H9 (cell line): ENCODE data around the gene DTNB. TPM values are rescaled to one million over a fixed set of nuclear protein-coding genes. Genes with fewer than 3 reads are reported as not detected.
A peak's percentile ranks its signal among the peaks of the same experiment; 100 is the strongest.

Experiments
- DNase-seq: peaks from one replicate; pipeline ENCODE4 v3.0.0-alpha.2; 2017
- H2AFZ ChIP-seq: one replicate; pipeline ENCODE4 v1.6.1; 2013; ENCODE audit warnings: mild to moderate bottlenecking, low read length, control low read depth, moderate library complexity
- H2AK5ac ChIP-seq: 2 replicates; pipeline ENCODE4 v1.6.1; 2013; ENCODE audit warnings: low read length, control low read depth, mixed read lengths; ENCODE audit not compliant: insufficient read length
- H2BK120ac ChIP-seq: one replicate; pipeline ENCODE4 v1.6.1; 2013; ENCODE audit warnings: low read depth, mild to moderate bottlenecking, low read length, control low read depth, inconsistent platforms; ENCODE audit not compliant: poor library complexity, severe bottlenecking
- H2BK12ac ChIP-seq: 2 replicates; pipeline ENCODE4 v1.6.1; 2013; ENCODE audit warnings: low read length, control low read depth, mixed read lengths, low read depth; ENCODE audit not compliant: insufficient read length
- H2BK15ac ChIP-seq: 2 replicates; pipeline ENCODE4 v1.6.1; 2013; ENCODE audit warnings: low read depth, low read length, control low read depth
- H2BK20ac ChIP-seq: one replicate; pipeline ENCODE4 v1.6.1; 2013; ENCODE audit warnings: low read depth, mild to moderate bottlenecking, low read length, control low read depth, inconsistent platforms; ENCODE audit not compliant: poor library complexity, severe bottlenecking
- H2BK5ac ChIP-seq: 2 replicates; pipeline ENCODE4 v1.6.1; 2013; ENCODE audit warnings: low read length, control low read depth, mixed read lengths; ENCODE audit not compliant: insufficient read length
- H3K14ac ChIP-seq: 2 replicates; pipeline ENCODE4 v1.6.1; 2013; ENCODE audit warnings: low read length, control low read depth; ENCODE audit not compliant: insufficient read depth
- H3K18ac ChIP-seq: 2 replicates; pipeline ENCODE4 v1.6.1; 2013; ENCODE audit warnings: low read depth, mild to moderate bottlenecking, mixed read lengths, low read length, control low read depth; ENCODE audit not compliant: insufficient read length
- H3K23ac ChIP-seq: 2 replicates; pipeline ENCODE4 v1.6.1; 2013; ENCODE audit warnings: low read length, control low read depth, mixed read lengths, low read depth; ENCODE audit not compliant: insufficient read length
- H3K23me2 ChIP-seq: 2 replicates; pipeline ENCODE4 v1.6.1; 2013; ENCODE audit warnings: low read depth, mild to moderate bottlenecking, mixed read lengths, low read length, control low read depth; ENCODE audit not compliant: insufficient read length, poor library complexity, severe bottlenecking
- H3K27ac ChIP-seq: 2 replicates; pipeline ENCODE4 v1.5.1; 2013; ENCODE audit warnings: low read length, control low read depth, mixed read lengths, low read depth; ENCODE audit not compliant: insufficient read length
- H3K27me3 ChIP-seq: 2 replicates; pipeline ENCODE4 v1.6.1; 2013; ENCODE audit warnings: low read length, control low read depth, inconsistent platforms; ENCODE audit not compliant: insufficient read depth
- H3K4ac ChIP-seq: 2 replicates; pipeline ENCODE4 v1.6.1; 2013; ENCODE audit warnings: low read depth, mild to moderate bottlenecking, control low read depth, inconsistent platforms, low read length, moderate library complexity
- H3K4me1 ChIP-seq: 2 replicates; pipeline ENCODE4 v1.6.1; 2013; ENCODE audit warnings: low read length, control low read depth, inconsistent platforms; ENCODE audit not compliant: insufficient read depth
- H3K4me2 ChIP-seq: 2 replicates; pipeline ENCODE4 v1.6.1; 2013; ENCODE audit warnings: low read length, control low read depth, mixed read lengths; ENCODE audit not compliant: insufficient read length, insufficient read depth
- H3K56ac ChIP-seq: 2 replicates; pipeline ENCODE4 v1.6.1; 2013; ENCODE audit warnings: low read depth, mild to moderate bottlenecking, mixed read lengths, low read length, control low read depth; ENCODE audit not compliant: insufficient read length
- H3K79me1 ChIP-seq: 2 replicates; pipeline ENCODE4 v1.6.1; 2013; ENCODE audit warnings: low read depth, mild to moderate bottlenecking, moderate library complexity, low read length, control low read depth, inconsistent platforms; ENCODE audit not compliant: insufficient read depth, poor library complexity, severe bottlenecking
- H3K79me2 ChIP-seq: 2 replicates; pipeline ENCODE4 v1.6.1; 2013; ENCODE audit warnings: low read length, control low read depth, inconsistent platforms; ENCODE audit not compliant: insufficient read depth
- H3K9ac ChIP-seq: 2 replicates; pipeline ENCODE4 v1.6.1; 2013; ENCODE audit warnings: low read length, control low read depth, mixed read lengths; ENCODE audit not compliant: insufficient read length; ENCODE audit errors: extremely low read depth
- H3K9me3 ChIP-seq: one replicate; pipeline ENCODE4 v1.6.1; 2013; ENCODE audit warnings: low read depth, low read length, inconsistent platforms; ENCODE audit not compliant: control insufficient read depth
- H3T11ph ChIP-seq: one replicate; pipeline ENCODE4 v1.6.1; 2013; ENCODE audit warnings: mild to moderate bottlenecking, low read length, control low read depth, inconsistent platforms
- H4K20me1 ChIP-seq: one replicate; pipeline ENCODE4 v1.6.1; 2013; ENCODE audit not compliant: control insufficient read depth, insufficient read length, insufficient read depth
- H4K5ac ChIP-seq: 2 replicates; pipeline ENCODE4 v1.6.1; 2013; ENCODE audit warnings: low read depth, mild to moderate bottlenecking, mixed read lengths, low read length, control low read depth; ENCODE audit not compliant: insufficient read length
- H4K8ac ChIP-seq: replicated peaks from 2 replicates; pipeline ENCODE4 v1.6.1; 2013; ENCODE audit warnings: low read length, control low read depth, mixed read lengths, low read depth; ENCODE audit not compliant: insufficient read length
- H4K91ac ChIP-seq: 2 replicates; pipeline ENCODE4 v1.6.1; 2013; ENCODE audit warnings: low read depth, mild to moderate bottlenecking, moderate library complexity, mixed read lengths, low read length, control low read depth; ENCODE audit not compliant: insufficient read length
- H3K27ac Mint-ChIP-seq, 3 experiments: 2 replicates in 2 of 3; 3 replicates in 1 of 3; pipeline ENCODE4 v1.8.0; 2020 to 2021; ENCODE audit warnings: mixed read lengths in 3 of 3, mild to moderate bottlenecking in 1 of 3, moderate library complexity in 1 of 3
- H3K27me3 Mint-ChIP-seq: 2 replicates; pipeline ENCODE4 v1.8.0; 2021; ENCODE audit warnings: low read depth, mild to moderate bottlenecking, moderate library complexity, mixed read lengths
- H3K36me3 Mint-ChIP-seq, 3 experiments: 2 replicates in 2 of 3; 3 replicates in 1 of 3; pipeline ENCODE4 v1.8.0; 2020 to 2021; ENCODE audit warnings: low read depth in 3 of 3, mixed read lengths in 3 of 3; ENCODE audit not compliant: insufficient read depth in 1 of 3
- H3K4me1 Mint-ChIP-seq, 2 experiments: 2 replicates each; pipeline ENCODE4 v1.8.0; 2020; ENCODE audit warnings: mixed read lengths in 2 of 2
- H3K4me3 Mint-ChIP-seq, 2 experiments: 2 replicates in 1 of 2; 3 replicates in 1 of 2; pipeline ENCODE4 v1.8.0; 2020 to 2021; ENCODE audit warnings: mild to moderate bottlenecking in 2 of 2, mixed read lengths in 2 of 2, moderate library complexity in 1 of 2
- H3K9me3 Mint-ChIP-seq, 2 experiments: 2 replicates in 1 of 2; 3 replicates in 1 of 2; pipeline ENCODE4 v1.8.0; 2020; ENCODE audit warnings: mild to moderate bottlenecking in 2 of 2, mixed read lengths in 2 of 2, moderate library complexity in 1 of 2
- CTCF ChIP-seq: fragments of 200-600 bp; sonication (generic); conservative IDR thresholded peaks from 3 replicates; pipeline ENCODE4 v1.8.0; 2021; ENCODE audit warnings: antibody characterized with exemption, mild to moderate bottlenecking
- WGBS: extraction: QIAGEN DNeasy Blood & Tissue Kit; methylation state at CpG from one replicate; pipeline ENCODE4 v1.1.7; 2013; ENCODE audit warnings: missing lambda C conversion rate, low lambda C conversion rate, mixed read lengths; ENCODE audit not compliant: insufficient read length; ENCODE audit errors: extremely low coverage; 5-methylcytosine and 5-hydroxymethylcytosine counted together
- total RNA-seq: library from RNA; stranded (reverse); gene quantifications from 2 replicates; pipeline ENCODE4 v1.2.1, GENCODE V29; 2021

The DTNB gene
- total RNA-seq, 1 experiment from 2014 or later = 26.7 TPM

DNA sequence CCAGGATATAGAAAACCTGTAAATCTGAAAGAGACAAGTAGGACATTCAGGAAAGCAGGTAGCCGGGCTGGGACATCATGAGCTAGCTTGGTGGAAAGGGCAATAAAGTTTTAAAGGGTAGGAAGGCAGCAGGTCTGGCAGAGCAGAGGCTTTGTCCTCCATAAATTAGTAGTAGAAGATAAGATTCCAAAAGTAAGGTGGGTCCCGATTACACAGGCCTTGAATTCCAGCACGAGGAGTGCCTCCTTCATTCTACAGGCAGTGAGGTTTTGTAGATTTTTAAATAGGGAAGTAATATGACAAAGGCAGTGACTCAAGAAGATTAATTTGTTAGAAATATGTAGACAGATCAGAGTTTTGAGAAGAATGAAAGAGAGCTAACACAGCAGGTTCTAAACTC lies 160.7 kb downstream of the DTNB start:
- Histone ChIP-seq H4K8ac (no peak overlapping the region), H3K18ac (no peak overlapping the region), H3K9ac (no peak overlapping the region), H2AFZ (no peak overlapping the region), H2AK5ac (no peak overlapping the region), H4K91ac (no peak overlapping the region), H4K20me1 (no peaks in the 10 kb centered on the region), H3K14ac (no peak overlapping the region), H3K23ac (no peak overlapping the region), H3K79me2 (no peaks in the 10 kb centered on the region), H3K4me2 (no peak overlapping the region), H4K5ac (no peak overlapping the region), H3T11ph (no peak overlapping the region), H2BK5ac (no peak overlapping the region), H3K27me3 (no peaks in the 10 kb centered on the region), H3K23me2 (no peaks in the 10 kb centered on the region), H2BK15ac (no peak overlapping the region), H2BK12ac (no peak overlapping the region), H3K4ac (no peak overlapping the region), H3K27ac (no peak overlapping the region), H2BK120ac (no peak overlapping the region), H3K9me3 (no peaks in the 10 kb centered on the region), H3K79me1 (no peaks in the 10 kb centered on the region), H3K56ac (no peak overlapping the region), H2BK20ac (no peak overlapping the region), H3K4me1 (no peaks in the 10 kb centered on the region)
- peaks cover 0 to 2% (median 0%) of the 10 kb centered on the region in 3 experiments; a peak in 3 of 7 replicates for H3K36me3 Mint-ChIP-seq
- no peak overlapping the region for H3K4me3 Mint-ChIP-seq
- H3K27me3 Mint-ChIP-seq = no peaks in the 10 kb centered on the region
- H3K27ac Mint-ChIP-seq = peak overlapping the region in 1 of 3 experiments; percentile 7; a peak in 1 of 7 replicates
- H3K9me3 Mint-ChIP-seq = no peaks in the 10 kb centered on the region
- DNase-seq = no peak
- WGBS = no CpG with 5 or more reads among the region's 3 CpGs
- no peak for TF ChIP-seq CTCF
- peaks cover 5 to 8% of the 10 kb centered on the region in 2 experiments; a peak in 3 of 4 replicates for H3K4me1 Mint-ChIP-seq
